ENCODE results near the gene PTPN21. TPM values are rescaled to one million over a fixed set of nuclear protein-coding genes. Genes with fewer than 3 reads are reported as not detected.

Gene PTPN21
- total and polyA plus RNA-seq, 2 experiments from 2014 or later, result 12.0 to 16.7 TPM

DNA sequence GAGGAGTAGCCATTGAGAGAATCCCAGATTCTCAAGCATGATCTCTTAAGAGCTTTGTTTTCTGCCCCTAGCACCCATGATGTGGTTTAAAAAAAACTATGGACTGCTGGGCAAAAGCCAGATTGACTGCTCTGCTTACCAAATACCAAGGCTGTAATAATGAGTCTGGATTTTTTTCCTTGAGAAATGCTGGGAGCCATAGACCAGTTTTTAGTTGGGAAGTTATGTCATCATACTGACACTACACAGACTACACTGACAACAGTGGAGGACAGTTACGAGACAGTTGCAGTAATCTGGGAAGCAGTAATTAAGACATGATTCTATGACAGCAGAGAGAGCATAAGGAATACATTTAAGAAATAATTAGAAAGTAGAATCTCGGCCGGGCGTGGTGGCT is 133.5 kb downstream of the PTPN21 start:
- peak in 1 of 2 donors; percentile 27 for DNase-seq (ENCODE audit: low read depth in 1 of 2, low spot score in 1 of 2)
- Histone ChIP-seq H3K27ac (no peak overlapping the region), H3K4me1 (ENCODE audit: low read depth) (peaks cover 7% of the 10 kb centered on the region), H3K27me3 (no peaks in the 10 kb centered on the region), H3K36me3 (peaks cover 11% of the 10 kb centered on the region), H3K4me3 (no peak overlapping the region), H3K9me3 (ENCODE audit: low read depth) (peaks cover 3% of the 10 kb centered on the region)
- TF ChIP-seq, protein P1, sequence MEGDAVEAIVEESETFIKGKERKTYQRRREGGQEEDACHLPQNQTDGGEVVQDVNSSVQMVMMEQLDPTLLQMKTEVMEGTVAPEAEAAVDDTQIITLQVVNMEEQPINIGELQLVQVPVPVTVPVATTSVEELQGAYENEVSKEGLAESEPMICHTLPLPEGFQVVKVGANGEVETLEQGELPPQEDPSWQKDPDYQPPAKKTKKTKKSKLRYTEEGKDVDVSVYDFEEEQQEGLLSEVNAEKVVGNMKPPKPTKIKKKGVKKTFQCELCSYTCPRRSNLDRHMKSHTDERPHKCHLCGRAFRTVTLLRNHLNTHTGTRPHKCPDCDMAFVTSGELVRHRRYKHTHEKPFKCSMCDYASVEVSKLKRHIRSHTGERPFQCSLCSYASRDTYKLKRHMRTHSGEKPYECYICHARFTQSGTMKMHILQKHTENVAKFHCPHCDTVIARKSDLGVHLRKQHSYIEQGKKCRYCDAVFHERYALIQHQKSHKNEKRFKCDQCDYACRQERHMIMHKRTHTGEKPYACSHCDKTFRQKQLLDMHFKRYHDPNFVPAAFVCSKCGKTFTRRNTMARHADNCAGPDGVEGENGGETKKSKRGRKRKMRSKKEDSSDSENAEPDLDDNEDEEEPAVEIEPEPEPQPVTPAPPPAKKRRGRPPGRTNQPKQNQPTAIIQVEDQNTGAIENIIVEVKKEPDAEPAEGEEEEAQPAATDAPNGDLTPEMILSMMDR (IDR thresholded peaks at IDR 0.05; ENCODE audit: low read depth, low read length), result no peak

DNA sequence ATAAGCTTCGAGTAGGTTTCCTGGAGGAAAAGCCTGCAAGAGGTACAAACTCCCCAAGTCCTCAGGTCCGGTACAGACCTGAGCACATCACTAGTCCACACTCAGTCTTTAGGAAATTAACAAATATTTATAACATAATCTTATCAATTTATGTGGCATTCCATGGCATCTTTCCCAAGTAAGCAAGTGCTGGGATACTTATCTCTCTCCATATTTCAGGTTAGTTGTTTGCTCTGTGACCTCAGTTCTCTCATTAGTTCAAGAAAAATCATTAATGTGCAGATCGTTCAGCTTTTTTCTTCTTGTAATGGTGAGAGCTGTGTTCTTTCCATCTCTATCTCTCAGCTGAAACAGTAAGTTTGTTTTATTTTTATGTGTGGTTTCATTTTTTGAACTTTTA is 134.6 kb downstream of the PTPN21 start:
- DNase-seq (ENCODE audit: low read depth in 1 of 2, low spot score in 1 of 2), result no peak
- no peak overlapping the region for H3K4me3 ChIP-seq
- H3K27me3 ChIP-seq, result no peaks in the 10 kb centered on the region
- peaks cover 9% of the 10 kb centered on the region for H3K36me3 ChIP-seq
- no peak overlapping the region for H3K27ac ChIP-seq
- peaks cover 7% of the 10 kb centered on the region for H3K4me1 ChIP-seq (ENCODE audit: low read depth)
- TF ChIP-seq, protein P1 (IDR thresholded peaks at IDR 0.05; ENCODE audit: low read depth, low read length), result no peak
- peaks cover 3% of the 10 kb centered on the region for H3K9me3 ChIP-seq (ENCODE audit: low read depth)

DNA sequence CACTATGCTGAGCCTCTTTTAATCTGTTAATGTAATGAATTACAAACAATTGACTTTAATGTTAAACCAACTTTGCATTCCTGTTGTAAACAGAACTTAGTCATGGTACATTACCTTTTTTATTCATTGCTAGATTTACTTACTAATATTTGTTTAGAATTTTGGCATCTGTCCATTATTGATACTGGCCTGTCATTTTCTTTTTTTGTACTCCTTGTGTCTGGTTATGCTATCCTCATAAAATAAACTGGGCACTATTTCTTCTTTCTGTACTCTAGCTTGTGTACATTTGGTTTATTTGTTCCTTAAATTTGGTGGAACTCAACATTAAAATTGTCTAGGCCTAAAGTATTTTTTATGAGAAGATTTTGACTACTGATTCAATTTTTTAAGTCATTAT is 137.2 kb downstream of the PTPN21 start:
- Histone ChIP-seq H3K27me3 (no peaks in the 10 kb centered on the region), H3K9me3 (ENCODE audit: low read depth) (peaks cover 3% of the 10 kb centered on the region), H3K4me1 (ENCODE audit: low read depth) (peaks cover 7% of the 10 kb centered on the region), H3K4me3 (no peak overlapping the region), H3K27ac (no peak overlapping the region), H3K36me3 (peaks cover 9% of the 10 kb centered on the region)
- TF ChIP-seq, protein P1 (IDR thresholded peaks at IDR 0.05; ENCODE audit: low read depth, low read length), result no peak
- no peak for DNase-seq (ENCODE audit: low read depth in 1 of 2, low spot score in 1 of 2)

Other genes starting within 250 kb of the PTPN21 start
- gene KCNK10, start 231.7 kb downstream of the PTPN21 start, total RNA-seq, result not detected in 2 replicates
- gene KCNK10, start 231.7 kb downstream of the PTPN21 start, polyA plus RNA-seq, result not detected in 2 replicates
- gene SPATA7, start 169.3 kb downstream of the PTPN21 start, total RNA-seq, result 25.6 and 38.5 TPM in 2 replicates
- 19.1 and 23.2 TPM in 2 replicates for gene SPATA7, start 169.3 kb downstream of the PTPN21 start, polyA plus RNA-seq
- gene ZC3H14, start 8.0 kb upstream of the PTPN21 start, total RNA-seq, result 76.1 and 87.4 TPM in 2 replicates
- gene ZC3H14, start 8.0 kb upstream of the PTPN21 start, polyA plus RNA-seq, result 71.3 and 75.0 TPM in 2 replicates
- gene EML5, start 237.9 kb upstream of the PTPN21 start, total RNA-seq, result 0.11 and 0.92 TPM in 2 replicates
- gene EML5, start 237.9 kb upstream of the PTPN21 start, polyA plus RNA-seq, result 0.33 and 0.45 TPM in 2 replicates

Data from cardiac muscle cell (in vitro differentiated cells and primary cell).